ENCODE measurements around the gene RBM43. TPM values are rescaled to one million over a fixed set of nuclear protein-coding genes. Genes with fewer than 3 reads are reported as not detected.

RBM43 gene
- total and polyA plus RNA-seq, 4 donors = 1.6 to 4.9 (median 2.7) TPM

GRCh38 chr2:151267537-151267936, 5.9 kb upstream of the RBM43 start:
- WGBS = 97% methylated on average over 5 of the region's 5 CpGs
- TF ChIP-seq FOXA1 (IDR thresholded peaks at IDR 0.05) (no peak), TAF1 (conservative IDR thresholded peaks at IDR 0.05) (no peak), NR2F2 (IDR thresholded peaks at IDR 0.05) (no peak), FOXA2 (IDR thresholded peaks at IDR 0.05) (no peak), HNF4G (IDR thresholded peaks at IDR 0.05) (no peak), JUND (IDR thresholded peaks at IDR 0.05) (no peak), HNF4A (conservative IDR thresholded peaks at IDR 0.05) (no peak), RXRA (IDR thresholded peaks at IDR 0.05) (no peak), EGR1 (IDR thresholded peaks at IDR 0.05; ENCODE audit: low read depth in 2 of 2) (no peak), GABPA (IDR thresholded peaks at IDR 0.05 in 1 of 2, conservative IDR thresholded peaks at IDR 0.05 in 1 of 2) (no peak), CTCF (IDR thresholded peaks at IDR 0.05; ENCODE audit: low read depth, low read length, missing input control) (no peak), MAX (IDR thresholded peaks at IDR 0.05) (no peak), RAD21 (IDR thresholded peaks at IDR 0.05) (no peak), YY1 (IDR thresholded peaks at IDR 0.05) (no peak), SP1 (IDR thresholded peaks at IDR 0.05) (no peak)
- TF ChIP-seq, protein P1, sequence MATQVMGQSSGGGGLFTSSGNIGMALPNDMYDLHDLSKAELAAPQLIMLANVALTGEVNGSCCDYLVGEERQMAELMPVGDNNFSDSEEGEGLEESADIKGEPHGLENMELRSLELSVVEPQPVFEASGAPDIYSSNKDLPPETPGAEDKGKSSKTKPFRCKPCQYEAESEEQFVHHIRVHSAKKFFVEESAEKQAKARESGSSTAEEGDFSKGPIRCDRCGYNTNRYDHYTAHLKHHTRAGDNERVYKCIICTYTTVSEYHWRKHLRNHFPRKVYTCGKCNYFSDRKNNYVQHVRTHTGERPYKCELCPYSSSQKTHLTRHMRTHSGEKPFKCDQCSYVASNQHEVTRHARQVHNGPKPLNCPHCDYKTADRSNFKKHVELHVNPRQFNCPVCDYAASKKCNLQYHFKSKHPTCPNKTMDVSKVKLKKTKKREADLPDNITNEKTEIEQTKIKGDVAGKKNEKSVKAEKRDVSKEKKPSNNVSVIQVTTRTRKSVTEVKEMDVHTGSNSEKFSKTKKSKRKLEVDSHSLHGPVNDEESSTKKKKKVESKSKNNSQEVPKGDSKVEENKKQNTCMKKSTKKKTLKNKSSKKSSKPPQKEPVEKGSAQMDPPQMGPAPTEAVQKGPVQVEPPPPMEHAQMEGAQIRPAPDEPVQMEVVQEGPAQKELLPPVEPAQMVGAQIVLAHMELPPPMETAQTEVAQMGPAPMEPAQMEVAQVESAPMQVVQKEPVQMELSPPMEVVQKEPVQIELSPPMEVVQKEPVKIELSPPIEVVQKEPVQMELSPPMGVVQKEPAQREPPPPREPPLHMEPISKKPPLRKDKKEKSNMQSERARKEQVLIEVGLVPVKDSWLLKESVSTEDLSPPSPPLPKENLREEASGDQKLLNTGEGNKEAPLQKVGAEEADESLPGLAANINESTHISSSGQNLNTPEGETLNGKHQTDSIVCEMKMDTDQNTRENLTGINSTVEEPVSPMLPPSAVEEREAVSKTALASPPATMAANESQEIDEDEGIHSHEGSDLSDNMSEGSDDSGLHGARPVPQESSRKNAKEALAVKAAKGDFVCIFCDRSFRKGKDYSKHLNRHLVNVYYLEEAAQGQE (IDR thresholded peaks at IDR 0.05) = no peak
- TF ChIP-seq, protein P2, sequence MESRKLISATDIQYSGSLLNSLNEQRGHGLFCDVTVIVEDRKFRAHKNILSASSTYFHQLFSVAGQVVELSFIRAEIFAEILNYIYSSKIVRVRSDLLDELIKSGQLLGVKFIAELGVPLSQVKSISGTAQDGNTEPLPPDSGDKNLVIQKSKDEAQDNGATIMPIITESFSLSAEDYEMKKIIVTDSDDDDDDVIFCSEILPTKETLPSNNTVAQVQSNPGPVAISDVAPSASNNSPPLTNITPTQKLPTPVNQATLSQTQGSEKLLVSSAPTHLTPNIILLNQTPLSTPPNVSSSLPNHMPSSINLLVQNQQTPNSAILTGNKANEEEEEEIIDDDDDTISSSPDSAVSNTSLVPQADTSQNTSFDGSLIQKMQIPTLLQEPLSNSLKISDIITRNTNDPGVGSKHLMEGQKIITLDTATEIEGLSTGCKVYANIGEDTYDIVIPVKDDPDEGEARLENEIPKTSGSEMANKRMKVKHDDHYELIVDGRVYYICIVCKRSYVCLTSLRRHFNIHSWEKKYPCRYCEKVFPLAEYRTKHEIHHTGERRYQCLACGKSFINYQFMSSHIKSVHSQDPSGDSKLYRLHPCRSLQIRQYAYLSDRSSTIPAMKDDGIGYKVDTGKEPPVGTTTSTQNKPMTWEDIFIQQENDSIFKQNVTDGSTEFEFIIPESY (IDR thresholded peaks at IDR 0.05) = no peak
- TF ChIP-seq, protein P3, sequence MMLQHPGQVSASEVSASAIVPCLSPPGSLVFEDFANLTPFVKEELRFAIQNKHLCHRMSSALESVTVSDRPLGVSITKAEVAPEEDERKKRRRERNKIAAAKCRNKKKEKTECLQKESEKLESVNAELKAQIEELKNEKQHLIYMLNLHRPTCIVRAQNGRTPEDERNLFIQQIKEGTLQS (IDR thresholded peaks at IDR 0.05) = no peak
- Histone ChIP-seq H3K9me3 (ENCODE audit: control insufficient read depth in 4 of 4, low read length in 3 of 4) (no peaks in the 10 kb centered on the region), H3K27ac (ENCODE audit: low read depth in 1 of 2, low read length in 2 of 2) (no peak overlapping the region), H3K4me1 (ENCODE audit: control insufficient read depth in 4 of 4, insufficient read depth in 4 of 4, low read length in 3 of 4) (peaks cover 1 to 23% (median 22%) of the 10 kb centered on the region in 4 donors), H3K4me3 (ENCODE audit: low read depth in 1 of 3, low read length in 3 of 3) (no peak overlapping the region), H3K36me3 (ENCODE audit: control insufficient read depth in 4 of 4, insufficient read depth in 3 of 4, low read depth in 1 of 4, low read length in 3 of 4) (peaks cover 0 to 19% (median 16%) of the 10 kb centered on the region in 4 donors), H3K9ac (ENCODE audit: low read depth in 1 of 2, low read length in 2 of 2) (no peak overlapping the region), H3K27me3 (ENCODE audit: control insufficient read depth in 4 of 4, insufficient read depth in 4 of 4, low read length in 3 of 4) (no peaks in the 10 kb centered on the region)
- DNase-seq (ENCODE audit: low spot score) = no peak

Data from liver (tissue), 9 donors.